ENCODE results near the gene GBX1.

The GBX1 gene

DNA sequence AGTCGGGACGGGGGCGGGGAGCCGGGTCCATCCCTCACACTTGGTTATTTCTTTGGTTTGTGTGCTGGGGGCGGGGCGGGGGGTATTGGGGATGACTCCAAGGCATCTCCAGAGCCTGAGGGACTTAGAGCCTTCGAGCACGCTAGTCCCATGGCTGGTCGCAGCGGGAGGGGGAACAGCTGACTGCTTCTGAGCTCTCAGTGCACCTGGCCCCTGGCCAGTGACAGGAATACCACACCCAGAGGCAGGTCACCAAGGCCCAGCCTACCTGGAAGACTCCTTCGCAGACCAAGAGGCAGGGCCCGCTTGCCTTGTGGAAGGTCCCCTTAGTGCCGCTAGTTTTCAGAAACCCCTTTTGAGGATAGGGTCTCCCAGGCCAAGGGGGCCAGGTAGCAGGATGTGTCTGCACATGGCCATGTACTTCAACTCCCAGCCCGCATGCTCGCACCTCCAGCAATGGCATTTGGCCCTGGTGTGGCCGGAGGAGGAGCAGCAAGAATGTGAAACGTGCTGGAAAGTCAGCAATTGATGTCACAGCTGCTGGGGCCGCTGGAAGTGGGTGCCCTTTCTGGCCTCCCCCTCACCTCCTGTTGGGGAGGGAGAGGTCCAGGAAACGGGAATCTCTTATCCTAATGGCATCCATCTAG, 40.9 kb downstream of the GBX1 start:
- no peaks in the 10 kb centered on the region for H3K27me3 ChIP-seq (ENCODE audit: insufficient read depth, poor library complexity, severe bottlenecking)
- TF ChIP-seq, protein P1, sequence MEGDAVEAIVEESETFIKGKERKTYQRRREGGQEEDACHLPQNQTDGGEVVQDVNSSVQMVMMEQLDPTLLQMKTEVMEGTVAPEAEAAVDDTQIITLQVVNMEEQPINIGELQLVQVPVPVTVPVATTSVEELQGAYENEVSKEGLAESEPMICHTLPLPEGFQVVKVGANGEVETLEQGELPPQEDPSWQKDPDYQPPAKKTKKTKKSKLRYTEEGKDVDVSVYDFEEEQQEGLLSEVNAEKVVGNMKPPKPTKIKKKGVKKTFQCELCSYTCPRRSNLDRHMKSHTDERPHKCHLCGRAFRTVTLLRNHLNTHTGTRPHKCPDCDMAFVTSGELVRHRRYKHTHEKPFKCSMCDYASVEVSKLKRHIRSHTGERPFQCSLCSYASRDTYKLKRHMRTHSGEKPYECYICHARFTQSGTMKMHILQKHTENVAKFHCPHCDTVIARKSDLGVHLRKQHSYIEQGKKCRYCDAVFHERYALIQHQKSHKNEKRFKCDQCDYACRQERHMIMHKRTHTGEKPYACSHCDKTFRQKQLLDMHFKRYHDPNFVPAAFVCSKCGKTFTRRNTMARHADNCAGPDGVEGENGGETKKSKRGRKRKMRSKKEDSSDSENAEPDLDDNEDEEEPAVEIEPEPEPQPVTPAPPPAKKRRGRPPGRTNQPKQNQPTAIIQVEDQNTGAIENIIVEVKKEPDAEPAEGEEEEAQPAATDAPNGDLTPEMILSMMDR (IDR thresholded peaks at IDR 0.05; ENCODE audit: poor library complexity, severe bottlenecking) = no peak
- H3K4me1 ChIP-seq (ENCODE audit: insufficient read depth, poor library complexity, severe bottlenecking) = no peaks in the 10 kb centered on the region
- H3K27ac ChIP-seq (ENCODE audit: poor library complexity, severe bottlenecking) = no peak overlapping the region
- no peak for ATAC-seq (ENCODE audit: low read depth)
- H3K4me3 ChIP-seq (ENCODE audit: severe bottlenecking) = no peak overlapping the region
- DNase-seq (ENCODE audit: low spot score) = no peak
- H3K9me3 ChIP-seq (ENCODE audit: severe bottlenecking) = no peaks in the 10 kb centered on the region
- peaks cover 65% of the 10 kb centered on the region for H3K36me3 ChIP-seq (ENCODE audit: low read depth)

DNA sequence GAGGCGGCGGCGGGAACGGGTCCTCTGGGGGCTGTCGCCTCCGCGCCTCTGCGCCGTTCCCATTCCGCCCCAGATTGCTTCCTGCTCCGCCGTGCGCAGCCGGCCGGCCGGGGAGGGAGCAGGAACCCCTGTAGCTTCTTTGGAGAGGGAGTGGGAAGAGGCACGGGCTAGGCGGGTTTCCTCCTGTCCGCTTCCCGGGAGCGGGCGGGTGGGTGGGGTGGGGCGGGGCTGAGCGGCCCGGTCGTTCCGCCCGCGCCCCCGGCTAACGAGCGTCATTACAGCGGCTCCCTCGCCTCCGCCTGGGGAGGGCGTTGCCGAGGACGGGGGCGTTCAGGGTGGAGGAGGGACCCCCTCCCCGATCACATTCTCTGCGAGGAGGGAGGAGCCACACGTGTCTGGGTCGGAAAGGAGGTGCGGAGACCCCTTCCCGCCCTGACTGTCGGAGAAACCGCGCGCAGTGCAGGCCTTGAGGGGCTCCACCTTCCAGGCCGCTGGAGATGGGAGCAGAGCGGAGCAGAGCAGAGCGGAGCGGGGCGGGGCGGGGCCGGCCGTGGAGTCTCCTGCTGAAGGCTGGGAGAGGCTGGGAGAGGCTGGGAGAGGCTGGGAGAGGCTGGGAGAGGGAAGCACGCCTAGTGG, 41.5 kb downstream of the GBX1 start:
- Histone ChIP-seq H3K27ac (ENCODE audit: poor library complexity, severe bottlenecking) (no peak overlapping the region), H3K27me3 (ENCODE audit: insufficient read depth, poor library complexity, severe bottlenecking) (no peaks in the 10 kb centered on the region), H3K9me3 (ENCODE audit: severe bottlenecking) (no peaks in the 10 kb centered on the region), H3K4me3 (ENCODE audit: severe bottlenecking) (no peak overlapping the region), H3K4me1 (ENCODE audit: insufficient read depth, poor library complexity, severe bottlenecking) (no peaks in the 10 kb centered on the region), H3K36me3 (ENCODE audit: low read depth) (peaks cover 63% of the 10 kb centered on the region)
- TF ChIP-seq, protein P1 (IDR thresholded peaks at IDR 0.05; ENCODE audit: poor library complexity, severe bottlenecking) = no peak
- DNase-seq (ENCODE audit: low spot score) = no peak
- ATAC-seq (ENCODE audit: low read depth) = no peak

DNA sequence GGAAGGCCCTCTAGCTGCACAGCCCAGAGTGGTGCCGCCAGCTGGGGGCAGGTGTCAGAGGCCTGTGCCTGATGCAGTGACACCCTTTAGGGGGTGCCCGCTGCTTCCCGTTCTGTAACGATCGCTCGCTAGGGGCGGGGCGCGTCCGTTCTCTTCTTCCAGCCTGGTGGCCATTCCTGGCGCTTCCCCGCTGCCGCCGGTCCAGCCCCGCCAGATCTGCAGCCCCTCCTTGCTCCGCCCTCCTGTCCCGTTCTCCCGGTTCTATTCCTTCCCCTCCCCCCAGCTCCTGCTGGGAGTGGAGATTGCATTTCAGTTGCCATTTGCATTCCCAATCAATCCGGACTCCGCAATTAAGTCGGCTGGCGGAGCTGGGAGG, 42.0 kb downstream of the GBX1 start:
- no peaks in the 10 kb centered on the region for H3K27me3 ChIP-seq (ENCODE audit: insufficient read depth, poor library complexity, severe bottlenecking)
- no peaks in the 10 kb centered on the region for H3K9me3 ChIP-seq (ENCODE audit: severe bottlenecking)
- no peak overlapping the region for H3K27ac ChIP-seq (ENCODE audit: poor library complexity, severe bottlenecking)
- ATAC-seq (ENCODE audit: low read depth) (no peak), DNase-seq (ENCODE audit: low spot score) (no peak)
- no peaks in the 10 kb centered on the region for H3K4me1 ChIP-seq (ENCODE audit: insufficient read depth, poor library complexity, severe bottlenecking)
- peaks cover 63% of the 10 kb centered on the region for H3K36me3 ChIP-seq (ENCODE audit: low read depth)
- no peak overlapping the region for H3K4me3 ChIP-seq (ENCODE audit: severe bottlenecking)
- TF ChIP-seq, protein P1 (IDR thresholded peaks at IDR 0.05; ENCODE audit: poor library complexity, severe bottlenecking) = no peak

DNA sequence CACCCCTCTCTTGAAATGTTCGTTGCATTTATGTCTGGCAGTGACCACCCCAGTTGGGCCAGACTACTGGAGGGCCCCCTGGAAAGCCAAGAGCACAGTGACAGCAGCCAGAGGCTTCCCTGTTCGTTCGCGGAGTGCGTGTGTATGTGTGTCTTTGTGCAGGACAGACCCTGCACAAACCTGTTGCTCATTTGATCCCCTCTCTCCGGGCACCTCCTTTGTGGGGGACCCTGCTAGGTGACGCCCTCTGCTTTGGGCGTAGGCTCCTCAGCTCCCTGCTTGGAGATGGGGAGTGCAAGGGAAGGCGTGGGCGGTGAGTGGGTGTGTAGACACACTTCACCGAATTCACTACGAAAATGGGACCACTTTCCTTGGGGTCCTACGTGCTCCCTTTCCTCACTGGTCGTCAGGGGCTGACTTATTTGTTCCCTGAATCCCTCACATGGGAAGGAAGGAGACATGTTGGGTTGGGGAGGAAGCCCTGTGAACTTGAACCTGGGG, 42.5 kb downstream of the GBX1 start:
- ATAC-seq (ENCODE audit: low read depth) = no peak

More for the DNA sequence above, 42.5 kb downstream of the GBX1 start:
- TF ChIP-seq, protein P1 (IDR thresholded peaks at IDR 0.05; ENCODE audit: poor library complexity, severe bottlenecking) = no peak
- Histone ChIP-seq H3K36me3 (ENCODE audit: low read depth) (peaks cover 63% of the 10 kb centered on the region), H3K4me3 (ENCODE audit: severe bottlenecking) (no peak overlapping the region), H3K4me1 (ENCODE audit: insufficient read depth, poor library complexity, severe bottlenecking) (no peaks in the 10 kb centered on the region), H3K27me3 (ENCODE audit: insufficient read depth, poor library complexity, severe bottlenecking) (no peaks in the 10 kb centered on the region), H3K9me3 (ENCODE audit: severe bottlenecking) (no peaks in the 10 kb centered on the region), H3K27ac (ENCODE audit: poor library complexity, severe bottlenecking) (no peak overlapping the region)
- no peak for DNase-seq (ENCODE audit: low spot score)
